Measurements from ENCODE around the gene NSMCE1. TPM values are rescaled to one million over a fixed set of nuclear protein-coding genes. Genes with fewer than 3 reads are reported as not detected.

The NSMCE1 gene
- total RNA-seq, 1 experiment from 2014 or later = 45.7 TPM

DNA sequence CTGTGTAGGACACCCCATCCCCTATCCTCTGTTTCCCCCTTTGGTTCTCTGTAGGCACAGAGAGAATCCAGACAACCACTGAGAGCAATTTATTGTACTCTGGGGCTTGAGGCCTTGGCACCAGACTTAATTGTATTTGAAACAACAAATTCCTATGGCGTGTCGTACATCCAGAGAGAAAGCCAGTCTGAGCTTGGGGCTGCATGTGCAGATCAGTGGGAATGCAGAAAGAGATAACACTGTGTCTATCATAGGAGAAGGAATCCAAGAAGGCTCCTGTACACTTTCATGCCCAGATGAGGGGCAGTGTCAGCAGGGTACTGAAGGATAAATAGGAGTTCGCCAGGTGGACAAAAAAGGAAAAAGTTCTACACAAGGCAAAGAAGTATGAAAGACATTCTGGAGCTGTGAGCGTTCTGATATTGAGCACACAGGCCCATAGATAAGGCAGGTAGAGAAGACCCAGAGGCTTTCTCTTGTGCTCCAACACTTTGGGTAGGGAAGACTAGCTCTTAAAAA, 23.2 kb upstream of the NSMCE1 start:
- CTCF ChIA-PET = no interaction called here
- POLR2A ChIA-PET (ENCODE audit: low non-redundant PET) = no interaction called here
- BruUV-seq (replicated peaks) = no TSS peak
- H3K4me3 ChIP-seq (ENCODE audit: low read depth, low read length, poor library complexity, severe bottlenecking) = no peak overlapping the region
- no peaks in the 10 kb centered on the region for H3K9me3 ChIP-seq (ENCODE audit: low read depth, low read length, poor library complexity, severe bottlenecking)
- intact Hi-C loops (cut with micrococcal nuclease; ENCODE audit: unreplicated experiment) = no loop called here
- no peak overlapping the region for H3K27ac ChIP-seq (ENCODE audit: low read depth, low read length, poor library complexity, severe bottlenecking)
- no peaks in the 10 kb centered on the region for H3K36me3 ChIP-seq (ENCODE audit: insufficient read depth, low read length, poor library complexity, severe bottlenecking)
- H3K27me3 ChIP-seq (replicated peaks; ENCODE audit: insufficient read depth, low read depth, low read length, poor library complexity) = no peaks in the 10 kb centered on the region
- no peak for TF ChIP-seq EZH2 (IDR thresholded peaks at IDR 0.05; ENCODE audit: borderline replicate concordance, low read depth, low read length, poor library complexity, severe bottlenecking)
- TF ChIP-seq, protein P1, sequence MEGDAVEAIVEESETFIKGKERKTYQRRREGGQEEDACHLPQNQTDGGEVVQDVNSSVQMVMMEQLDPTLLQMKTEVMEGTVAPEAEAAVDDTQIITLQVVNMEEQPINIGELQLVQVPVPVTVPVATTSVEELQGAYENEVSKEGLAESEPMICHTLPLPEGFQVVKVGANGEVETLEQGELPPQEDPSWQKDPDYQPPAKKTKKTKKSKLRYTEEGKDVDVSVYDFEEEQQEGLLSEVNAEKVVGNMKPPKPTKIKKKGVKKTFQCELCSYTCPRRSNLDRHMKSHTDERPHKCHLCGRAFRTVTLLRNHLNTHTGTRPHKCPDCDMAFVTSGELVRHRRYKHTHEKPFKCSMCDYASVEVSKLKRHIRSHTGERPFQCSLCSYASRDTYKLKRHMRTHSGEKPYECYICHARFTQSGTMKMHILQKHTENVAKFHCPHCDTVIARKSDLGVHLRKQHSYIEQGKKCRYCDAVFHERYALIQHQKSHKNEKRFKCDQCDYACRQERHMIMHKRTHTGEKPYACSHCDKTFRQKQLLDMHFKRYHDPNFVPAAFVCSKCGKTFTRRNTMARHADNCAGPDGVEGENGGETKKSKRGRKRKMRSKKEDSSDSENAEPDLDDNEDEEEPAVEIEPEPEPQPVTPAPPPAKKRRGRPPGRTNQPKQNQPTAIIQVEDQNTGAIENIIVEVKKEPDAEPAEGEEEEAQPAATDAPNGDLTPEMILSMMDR (conservative IDR thresholded peaks at IDR 0.05; ENCODE audit: low read depth, low read length) = no peak
- no peak for DNase-seq (ENCODE audit: low spot score)
- H3K4me1 ChIP-seq (ENCODE audit: insufficient read depth, low read length, poor library complexity, severe bottlenecking) = no peaks in the 10 kb centered on the region

DNA sequence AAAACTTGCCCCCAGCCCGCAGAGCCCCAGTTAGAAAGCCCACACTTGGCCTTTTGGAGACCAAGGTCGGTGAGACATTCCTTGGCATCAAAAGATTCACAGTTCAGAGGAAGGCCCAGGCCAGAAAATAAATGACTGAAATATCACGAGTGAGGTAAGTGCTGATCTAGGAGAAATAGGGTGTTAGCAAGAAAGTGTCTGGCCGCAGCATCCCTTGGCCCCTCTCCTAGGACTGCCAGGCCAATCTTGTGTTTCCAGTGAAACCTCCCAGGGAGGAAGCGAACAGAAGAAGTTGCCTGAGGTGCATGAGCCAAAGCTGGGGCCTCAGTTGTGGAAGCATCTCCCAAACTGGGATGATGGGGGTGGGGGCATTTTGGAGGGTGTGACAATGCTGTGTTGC, 22.5 kb upstream of the NSMCE1 start:
- BruUV-seq (replicated peaks) = no TSS peak
- TF ChIP-seq EZH2 (IDR thresholded peaks at IDR 0.05; ENCODE audit: borderline replicate concordance, low read depth, low read length, poor library complexity, severe bottlenecking) = no peak
- TF ChIP-seq, protein P1 (conservative IDR thresholded peaks at IDR 0.05; ENCODE audit: low read depth, low read length) = no peak
- no peaks in the 10 kb centered on the region for H3K36me3 ChIP-seq (ENCODE audit: insufficient read depth, low read length, poor library complexity, severe bottlenecking)
- no peak overlapping the region for H3K27ac ChIP-seq (ENCODE audit: low read depth, low read length, poor library complexity, severe bottlenecking)
- CTCF ChIA-PET = no interaction called here
- POLR2A ChIA-PET (ENCODE audit: low non-redundant PET) = no interaction called here
- no peak for DNase-seq (ENCODE audit: low spot score)
- intact Hi-C loops (cut with micrococcal nuclease; ENCODE audit: unreplicated experiment) = no loop called here
- H3K4me1 ChIP-seq (ENCODE audit: insufficient read depth, low read length, poor library complexity, severe bottlenecking) = no peaks in the 10 kb centered on the region
- no peak overlapping the region for H3K4me3 ChIP-seq (ENCODE audit: low read depth, low read length, poor library complexity, severe bottlenecking)
- H3K27me3 ChIP-seq (replicated peaks; ENCODE audit: insufficient read depth, low read depth, low read length, poor library complexity) = no peaks in the 10 kb centered on the region
- no peaks in the 10 kb centered on the region for H3K9me3 ChIP-seq (ENCODE audit: low read depth, low read length, poor library complexity, severe bottlenecking)

DNA sequence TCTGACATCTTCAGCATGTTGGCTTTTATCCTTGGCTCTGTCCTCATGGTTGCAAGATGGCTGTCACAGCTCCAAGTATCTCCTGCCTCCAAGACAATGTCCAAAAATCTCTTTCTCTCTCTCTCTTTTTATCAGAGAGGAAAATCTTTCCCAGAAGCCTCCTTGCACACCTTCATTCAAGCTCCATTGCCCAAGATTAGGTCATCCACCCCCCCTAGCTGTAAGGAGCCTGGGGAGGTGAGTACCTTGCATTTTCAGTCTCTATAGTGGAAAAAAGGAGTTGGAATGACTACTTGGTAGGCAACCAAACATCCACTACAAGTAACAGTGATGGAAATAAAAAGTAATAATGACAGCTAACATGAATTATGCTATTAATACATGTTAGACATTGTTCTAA, 22.0 kb upstream of the NSMCE1 start:
- DNase-seq (ENCODE audit: low spot score) = no peak
- Histone ChIP-seq H3K36me3 (ENCODE audit: insufficient read depth, low read length, poor library complexity, severe bottlenecking) (no peaks in the 10 kb centered on the region), H3K4me3 (ENCODE audit: low read depth, low read length, poor library complexity, severe bottlenecking) (no peak overlapping the region), H3K27ac (ENCODE audit: low read depth, low read length, poor library complexity, severe bottlenecking) (no peak overlapping the region), H3K9me3 (ENCODE audit: low read depth, low read length, poor library complexity, severe bottlenecking) (no peaks in the 10 kb centered on the region), H3K27me3 (replicated peaks; ENCODE audit: insufficient read depth, low read depth, low read length, poor library complexity) (no peaks in the 10 kb centered on the region), H3K4me1 (ENCODE audit: insufficient read depth, low read length, poor library complexity, severe bottlenecking) (no peaks in the 10 kb centered on the region)
- BruUV-seq (replicated peaks) = no TSS peak
- intact Hi-C loops (cut with micrococcal nuclease; ENCODE audit: unreplicated experiment) = no loop called here
- ChIA-PET CTCF (no interaction called here), POLR2A (ENCODE audit: low non-redundant PET) (no interaction called here)
- TF ChIP-seq, protein P1 (conservative IDR thresholded peaks at IDR 0.05; ENCODE audit: low read depth, low read length) = no peak
- TF ChIP-seq EZH2 (IDR thresholded peaks at IDR 0.05; ENCODE audit: borderline replicate concordance, low read depth, low read length, poor library complexity, severe bottlenecking) = no peak

Measured in A673 (cell line).